ENCODE measurements around the gene DYNLL1. TPM values are rescaled to one million over a fixed set of nuclear protein-coding genes. Genes with fewer than 3 reads are reported as not detected.

The DYNLL1 gene
- total RNA-seq, 1 experiment from 2014 or later: 243 TPM

Other genes starting within 250 kb of the DYNLL1 start
- gene PXN, start 230.4 kb upstream of the DYNLL1 start, total RNA-seq (2021; ENCODE audit: unreplicated experiment): 211 TPM
- 2,248 TPM for gene RNU4-2, start 204.2 kb upstream of the DYNLL1 start, total RNA-seq (2021; ENCODE audit: unreplicated experiment)
- gene RNU4-1, start 202.9 kb upstream of the DYNLL1 start, total RNA-seq (2021; ENCODE audit: unreplicated experiment): 2,323 TPM
- 2.8 TPM for gene SIRT4, start 193.8 kb upstream of the DYNLL1 start, total RNA-seq (2021; ENCODE audit: unreplicated experiment)
- gene PLA2G1B, start 168.3 kb upstream of the DYNLL1 start, total RNA-seq (2021; ENCODE audit: unreplicated experiment): 2.0 TPM
- 26.0 TPM for gene MSI1, start 126.9 kb upstream of the DYNLL1 start, total RNA-seq (2021; ENCODE audit: unreplicated experiment)
- 464 TPM for gene COX6A1, start 58.0 kb upstream of the DYNLL1 start, total RNA-seq (2021; ENCODE audit: unreplicated experiment)
- gene TRIAP1, start 49.7 kb upstream of the DYNLL1 start, total RNA-seq (2021; ENCODE audit: unreplicated experiment): 40.3 TPM
- gene GATC, start 49.7 kb upstream of the DYNLL1 start, total RNA-seq (2021; ENCODE audit: unreplicated experiment): 48.7 TPM
- gene SRSF9, start 26.4 kb upstream of the DYNLL1 start, total RNA-seq (2021; ENCODE audit: unreplicated experiment): 297 TPM
- 34.1 TPM for gene COQ5, start 33.0 kb downstream of the DYNLL1 start, total RNA-seq (2021; ENCODE audit: unreplicated experiment)
- 141 TPM for gene RNF10, start 38.2 kb downstream of the DYNLL1 start, total RNA-seq (2021; ENCODE audit: unreplicated experiment)
- 66.9 TPM for gene POP5, start 85.3 kb downstream of the DYNLL1 start, total RNA-seq (2021; ENCODE audit: unreplicated experiment)
- gene CABP1, start 144.5 kb downstream of the DYNLL1 start, total RNA-seq (2021; ENCODE audit: unreplicated experiment): 0.84 TPM
- gene MLEC, start 191.0 kb downstream of the DYNLL1 start, total RNA-seq (2021; ENCODE audit: unreplicated experiment): 152 TPM
- gene UNC119B, start 214.3 kb downstream of the DYNLL1 start, total RNA-seq (2021; ENCODE audit: unreplicated experiment): 33.8 TPM
- gene ACADS, start 229.7 kb downstream of the DYNLL1 start, total RNA-seq (2021; ENCODE audit: unreplicated experiment): 21.4 TPM